ENCODE data around the gene MLLT3.

MLLT3 gene

DNA sequence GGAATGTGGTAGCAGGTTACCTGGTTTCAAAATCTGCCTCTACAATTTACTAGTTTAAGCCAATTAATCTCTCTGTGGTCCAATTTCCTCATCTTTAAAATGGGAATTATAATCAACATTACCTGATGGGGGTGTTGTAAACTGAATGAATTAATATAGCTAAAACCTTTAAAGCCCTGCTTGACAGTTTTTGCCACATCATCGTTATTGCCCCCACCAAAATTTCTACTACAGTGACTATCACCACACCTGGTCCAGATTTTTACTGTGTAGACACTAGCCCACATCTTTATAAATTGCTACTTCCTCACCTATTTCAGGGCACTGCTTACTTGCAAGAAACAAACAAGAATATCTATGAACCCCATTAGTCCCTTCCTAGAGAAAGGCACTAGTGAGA, 65.0 kb downstream of the MLLT3 start:
- no peak for DNase-seq (ENCODE audit: low spot score)

DNA sequence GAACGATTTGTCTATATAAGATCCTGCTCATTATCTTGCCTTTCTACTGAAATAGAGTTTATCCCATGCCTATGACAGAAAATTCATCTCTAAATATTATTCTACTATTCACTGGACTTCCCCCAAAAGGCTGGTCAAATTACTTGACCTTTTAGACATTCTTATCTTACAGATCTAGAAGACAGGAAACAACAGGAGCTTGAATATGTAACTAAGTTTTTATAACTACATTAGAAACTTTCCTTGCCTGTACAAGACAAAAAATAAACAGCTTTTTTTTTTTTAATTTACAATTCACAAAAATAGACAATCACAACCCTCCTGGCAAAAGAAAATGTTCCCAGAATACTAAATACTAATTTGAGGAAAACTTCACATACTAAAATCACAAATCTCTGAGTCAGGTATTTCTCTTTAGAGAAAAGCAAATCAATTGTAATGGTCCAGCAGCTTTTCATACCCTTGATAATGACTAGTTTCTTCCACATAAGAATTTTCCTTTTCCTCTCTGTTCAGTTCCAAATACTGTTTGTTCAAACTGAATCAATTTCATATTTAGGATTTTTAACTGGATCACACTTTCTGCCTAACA, 68.6 kb downstream of the MLLT3 start:
- DNase-seq (ENCODE audit: low spot score): no peak

DNA sequence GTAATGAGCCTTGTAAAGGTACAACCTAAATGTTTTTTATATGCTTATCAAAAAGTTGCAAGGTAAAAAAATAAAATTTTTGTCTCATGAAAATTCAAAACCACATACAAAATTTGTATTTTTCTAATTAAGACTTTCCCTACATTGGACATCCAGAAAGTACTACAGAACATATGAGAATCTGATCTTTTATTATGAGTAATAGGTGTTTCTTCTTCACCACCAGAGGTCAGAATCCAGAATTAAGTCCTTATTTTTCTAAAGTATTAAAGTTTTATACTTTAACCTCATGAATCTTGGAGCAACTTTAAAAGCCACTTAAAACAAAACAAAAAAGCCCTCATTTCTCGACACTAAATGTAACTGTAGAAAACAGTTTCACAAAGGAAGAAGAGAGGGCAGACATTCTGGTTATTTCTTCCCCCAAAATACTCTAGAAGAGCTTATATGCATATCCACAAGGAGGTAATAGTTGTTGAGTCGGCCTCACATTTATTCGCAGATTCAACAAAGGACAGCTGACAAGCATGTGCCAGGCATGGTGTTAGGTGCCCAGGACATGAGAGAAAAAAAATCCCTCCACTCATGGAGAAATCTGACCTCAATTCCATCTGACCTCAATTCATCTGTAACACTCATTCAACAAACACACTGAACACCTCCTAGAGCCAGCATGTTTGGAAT, 69.3 kb downstream of the MLLT3 start:
- peak; percentile 16 for DNase-seq (ENCODE audit: low spot score)

DNA sequence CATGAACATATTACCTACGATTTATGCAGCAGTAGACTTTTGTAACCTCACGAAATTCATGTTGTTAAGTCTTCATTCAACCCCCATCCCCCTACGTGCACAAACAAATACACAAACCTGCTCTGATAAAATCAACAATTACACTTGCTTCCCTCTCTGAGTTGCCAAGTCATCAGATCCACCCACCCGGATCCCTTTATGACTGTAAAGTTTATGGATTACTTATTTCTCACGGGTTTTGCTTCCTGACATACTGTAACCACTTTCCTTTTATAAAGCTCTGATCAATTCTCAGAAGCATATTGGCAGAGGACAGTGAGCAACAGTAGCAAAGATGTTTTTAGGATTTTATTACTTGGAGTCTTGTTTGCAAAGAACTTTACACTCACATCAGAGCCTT, 70.5 kb downstream of the MLLT3 start:
- DNase-seq (ENCODE audit: low spot score): no peak

DNA sequence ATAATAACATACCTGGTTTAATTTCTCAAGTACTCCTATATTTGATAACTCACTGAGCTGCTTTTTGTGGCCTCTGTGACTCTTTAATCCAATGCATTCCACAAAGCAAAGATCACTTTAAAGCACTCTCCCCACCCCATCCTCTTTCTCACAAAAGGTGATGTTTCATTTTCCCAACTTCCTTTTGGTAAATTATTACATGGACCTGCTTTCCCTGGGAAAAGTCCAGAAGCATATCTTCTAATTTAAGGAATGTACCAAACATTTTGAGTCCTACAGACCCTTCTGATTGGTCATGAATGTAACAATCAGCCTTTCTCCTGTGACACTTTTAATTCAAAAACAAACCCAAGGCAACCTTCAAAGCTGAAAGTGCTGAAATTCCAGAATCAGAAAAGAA, 71.1 kb downstream of the MLLT3 start:
- DNase-seq (ENCODE audit: low spot score): no peak

DNA sequence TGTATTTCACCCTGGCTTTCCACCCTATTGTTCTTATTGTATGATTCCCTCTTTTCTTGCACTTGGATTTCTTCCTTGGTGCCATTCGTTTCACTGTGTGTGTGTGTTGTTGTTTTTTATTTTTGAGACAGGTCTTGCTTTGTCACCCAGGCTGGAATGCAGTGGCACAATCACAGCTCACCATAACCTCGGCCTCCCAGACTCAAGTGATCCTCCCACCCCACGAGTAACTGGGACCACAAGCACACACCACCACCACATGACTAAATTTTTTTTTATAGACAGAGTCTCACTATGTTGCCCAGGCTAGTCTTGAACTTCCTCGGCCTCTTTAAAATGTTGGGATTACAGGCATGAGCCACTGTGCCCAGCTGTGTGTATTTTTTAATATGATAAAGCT, 72.0 kb downstream of the MLLT3 start:
- no peak for DNase-seq (ENCODE audit: low spot score)

- no peak for DNase-seq (ENCODE audit: low spot score)
These were observed 73.2 kb downstream of the MLLT3 start for GRCh38 chr9:20549053-20549452.

GRCh38 chr9:20545023-20545622, 77.2 kb downstream of the MLLT3 start:
- no peak for DNase-seq (ENCODE audit: low spot score)

GRCh38 chr9:20540169-20540863, 82.0 kb downstream of the MLLT3 start:
- DNase-seq (ENCODE audit: low spot score): no peak

DNA sequence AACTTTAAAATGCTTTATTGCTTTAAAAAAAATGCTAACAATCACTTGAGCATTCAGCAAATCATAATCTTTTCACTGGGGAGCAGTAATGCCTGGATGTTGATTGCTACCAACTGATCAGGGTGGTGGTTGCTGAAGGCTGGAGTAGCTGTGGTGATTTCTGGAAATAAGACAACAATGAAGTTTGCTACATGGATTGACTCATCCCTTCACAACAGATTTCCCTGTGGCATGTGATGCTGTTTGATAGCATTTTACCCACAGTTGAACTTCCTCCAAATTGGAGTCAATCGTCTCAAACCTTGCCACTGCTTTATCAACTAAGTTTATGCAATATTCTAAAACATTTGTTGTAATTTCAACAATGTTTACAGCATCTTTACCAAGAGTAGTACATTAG, 83.3 kb downstream of the MLLT3 start:
- DNase-seq (ENCODE audit: low spot score): no peak

DNA sequence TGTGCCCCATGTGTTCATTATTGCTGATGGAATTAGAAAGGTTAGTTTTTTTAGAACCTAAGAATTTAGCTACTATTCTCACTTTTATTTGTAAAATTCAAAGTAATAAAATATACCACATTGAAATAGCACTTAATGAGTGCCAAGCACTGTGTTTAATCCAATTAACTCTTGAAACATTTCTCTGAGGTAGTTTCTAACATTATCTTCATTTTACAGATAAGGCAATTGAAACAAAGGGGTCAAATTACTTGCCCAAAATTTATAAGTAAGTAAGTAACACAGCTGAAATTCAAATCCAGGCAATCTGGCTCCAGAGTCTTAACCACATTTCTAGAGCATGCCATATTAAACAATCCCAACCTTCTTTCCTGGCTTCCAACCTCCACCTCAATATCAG, 84.2 kb downstream of the MLLT3 start:
- no peak for DNase-seq (ENCODE audit: low spot score)

DNA sequence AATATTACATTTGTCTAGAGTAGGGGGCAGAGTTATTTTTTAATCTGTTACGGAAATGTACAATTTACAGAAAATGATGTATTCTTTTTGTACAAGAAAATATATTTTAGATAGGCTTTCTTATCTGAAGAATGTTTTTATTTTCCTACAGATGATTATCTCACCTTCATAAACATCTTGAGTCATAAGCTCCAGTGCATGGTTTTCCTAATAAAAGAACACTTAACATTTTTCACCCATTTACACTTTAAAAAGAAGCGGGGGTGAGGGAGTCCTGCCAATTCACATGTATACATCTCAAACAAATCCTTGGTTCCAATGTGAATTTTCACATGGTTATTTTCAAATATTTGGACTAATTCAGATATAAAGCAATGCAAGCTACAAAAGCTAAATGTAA, 85.0 kb downstream of the MLLT3 start:
- DNase-seq (ENCODE audit: low spot score): no peak

DNA sequence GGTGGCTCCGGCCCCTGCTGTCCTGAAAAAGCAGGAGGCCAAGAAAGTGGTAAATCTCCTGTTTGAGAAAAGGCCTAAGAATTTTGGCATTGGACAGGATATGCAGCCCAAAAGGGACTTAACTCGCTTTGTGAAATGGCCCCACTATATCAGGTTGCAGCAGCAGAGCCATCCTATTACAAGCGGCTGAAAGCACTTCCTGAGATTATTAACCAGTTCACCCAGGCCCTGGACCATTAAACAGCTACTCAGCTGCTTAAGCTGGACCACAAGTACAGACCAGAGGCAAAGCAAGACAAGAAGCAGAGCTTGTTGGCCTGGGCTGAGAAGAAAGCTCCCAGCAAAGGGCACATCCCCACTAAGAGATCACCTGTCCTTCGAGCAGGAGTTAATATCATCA, 89.7 kb downstream of the MLLT3 start:
- DNase-seq (ENCODE audit: low spot score): no peak

GRCh38 chr9:20529837-20530236, 92.5 kb downstream of the MLLT3 start:
- no peak for DNase-seq (ENCODE audit: low spot score)

DNA sequence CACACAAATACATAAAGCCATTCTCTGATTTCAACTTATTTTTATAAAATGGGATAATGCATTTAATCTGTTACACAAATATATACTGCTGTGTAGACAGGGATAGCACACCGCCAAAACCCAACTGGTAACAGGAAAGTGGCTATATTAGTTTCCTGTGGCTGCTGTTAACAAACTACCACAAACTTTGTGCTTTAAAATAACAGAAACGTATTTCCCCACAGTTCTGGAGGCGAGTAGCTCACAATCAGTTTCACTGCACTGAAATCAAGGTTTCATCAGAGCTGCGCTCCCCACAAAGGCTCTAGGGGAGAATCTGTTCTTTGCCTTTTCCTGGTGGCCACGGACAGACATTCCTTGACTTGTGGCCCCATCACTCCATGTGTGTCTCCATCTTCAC, 94.0 kb downstream of the MLLT3 start:
- no peak for DNase-seq (ENCODE audit: low spot score)

GRCh38 chr9:20526500-20527319, 95.6 kb downstream of the MLLT3 start:
- DNase-seq (ENCODE audit: low spot score): no peak

DNA sequence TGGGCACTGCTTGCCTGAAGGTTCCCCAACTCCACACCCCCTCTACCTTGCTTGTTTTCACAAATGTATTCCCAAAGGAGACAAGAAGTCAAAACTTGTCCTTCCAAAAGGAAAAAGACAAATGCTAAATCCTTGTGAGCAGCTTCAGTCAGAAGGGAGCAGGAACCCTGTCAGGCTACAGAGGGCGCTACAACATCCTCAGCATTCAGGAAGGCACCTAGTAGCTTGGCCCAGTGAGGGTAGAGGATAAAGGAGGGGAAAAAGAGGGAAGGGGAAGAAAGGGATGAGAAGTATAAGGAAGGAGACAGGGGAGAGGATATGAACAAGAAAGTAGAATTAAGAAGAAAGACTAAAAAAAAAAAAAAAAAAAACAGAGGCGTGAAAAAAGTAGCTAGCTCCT, 97.5 kb downstream of the MLLT3 start:
- peak; percentile 16 for DNase-seq (ENCODE audit: low spot score)

GRCh38 chr9:20518737-20519136, 103.6 kb downstream of the MLLT3 start:
- no peak for DNase-seq (ENCODE audit: low spot score)

DNA sequence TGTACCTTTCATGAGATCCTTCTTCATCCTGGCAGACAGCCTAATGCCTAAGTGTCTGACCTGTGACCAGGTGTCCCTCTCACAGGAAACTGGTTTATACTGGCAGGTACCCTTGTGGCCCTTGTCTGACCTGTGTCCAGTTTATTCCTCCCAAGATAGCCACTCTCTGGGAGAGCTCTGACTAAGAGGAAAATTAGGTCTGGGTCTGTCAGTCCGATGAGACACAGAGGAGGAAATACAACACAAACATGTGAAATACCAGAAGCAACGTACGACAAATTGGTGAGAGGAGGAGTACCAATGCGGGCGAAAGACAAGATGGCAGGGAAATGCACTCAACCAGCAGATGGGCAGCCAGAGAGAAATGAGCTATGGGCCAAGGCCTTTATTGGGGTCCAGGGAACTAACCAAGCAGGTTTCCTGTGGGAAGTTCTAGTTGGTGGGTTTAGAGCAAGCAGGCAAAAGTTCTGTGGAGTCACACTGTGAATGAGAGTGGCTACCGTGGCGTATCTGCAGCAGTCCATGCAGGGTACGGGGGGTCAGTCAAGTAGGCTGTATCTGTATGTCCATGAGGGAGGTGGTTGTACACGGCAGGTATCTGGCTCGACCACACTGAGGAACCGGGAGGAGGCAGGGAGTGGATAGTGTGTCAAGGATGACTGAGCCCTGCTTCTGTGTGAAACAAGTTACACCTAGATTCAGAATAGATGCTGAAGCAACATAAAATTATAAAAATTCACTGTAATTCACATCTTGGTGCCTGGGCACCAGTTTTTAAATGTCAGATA, 109.0 kb downstream of the MLLT3 start:
- no peak for DNase-seq (ENCODE audit: low spot score)

DNA sequence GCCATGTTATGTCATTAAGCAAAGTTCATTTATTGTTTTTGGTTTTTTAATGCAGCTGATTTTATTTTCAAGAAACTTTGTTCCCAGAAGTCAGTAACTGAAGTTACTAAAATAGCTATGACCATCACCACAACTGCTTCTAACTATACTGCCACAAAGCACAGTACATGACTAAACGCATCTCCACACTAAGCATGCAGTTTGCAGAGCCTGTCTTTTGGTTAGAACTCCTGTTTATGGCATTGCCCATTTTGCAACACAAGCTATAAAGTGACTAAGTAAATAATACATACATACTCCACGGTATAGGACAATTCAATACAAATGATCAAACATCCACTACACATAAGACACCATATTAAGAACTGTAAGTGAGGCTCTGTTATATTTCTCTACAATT, 109.7 kb downstream of the MLLT3 start:
- DNase-seq (ENCODE audit: low spot score): no peak

DNA sequence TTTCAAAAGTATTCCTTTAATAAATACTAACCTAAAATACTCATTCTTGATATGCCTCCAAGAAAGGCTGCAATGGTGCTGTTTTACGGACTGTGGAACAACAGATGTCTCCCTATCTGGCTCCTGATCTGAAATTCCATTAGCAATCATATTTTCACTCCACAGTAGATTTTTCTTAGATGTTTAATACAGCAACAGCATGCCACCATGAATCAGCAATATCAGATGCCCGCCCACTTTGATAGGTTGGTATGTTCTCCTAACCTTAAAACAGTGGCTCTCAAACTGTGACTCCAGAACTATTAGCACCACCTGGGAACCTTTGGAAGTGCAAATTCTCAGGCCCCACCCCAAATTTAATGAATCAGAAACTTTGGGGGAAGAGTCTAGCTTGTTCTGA, 110.2 kb downstream of the MLLT3 start:
- DNase-seq (ENCODE audit: low spot score): no peak

DNA sequence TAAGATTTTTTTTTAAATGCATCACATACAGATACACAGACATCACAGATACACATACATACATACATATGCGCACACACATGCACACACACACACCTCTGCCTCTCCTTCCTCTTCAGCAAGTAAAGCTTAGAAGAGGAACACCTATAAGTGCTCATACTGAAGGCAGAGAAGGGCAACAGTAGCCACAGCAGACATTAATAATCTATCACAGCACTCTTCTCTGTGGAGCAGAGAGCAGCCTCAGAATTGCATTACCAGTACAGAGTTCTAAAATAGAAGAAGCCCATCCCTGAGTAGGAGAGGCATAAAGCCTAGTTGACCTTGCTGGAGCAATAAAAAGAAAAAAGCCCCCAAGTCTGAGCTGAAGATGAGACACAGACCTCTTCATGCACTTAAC, 110.6 kb downstream of the MLLT3 start:
- DNase-seq (ENCODE audit: low spot score): no peak
